GM21737 (cell line): ENCODE data around the gene B3GALT6.
A peak's percentile ranks its signal among the peaks of the same experiment; 100 is the strongest.

ENCODE experiments used
- ATAC-seq: cut with Tn5 transposase; IDR thresholded peaks from one replicate; pipeline ENCODE4 v1.9.1; 2021; ENCODE audit warnings: mild to moderate bottlenecking, moderate library complexity; ENCODE audit not compliant: unreplicated experiment

The B3GALT6 gene

DNA sequence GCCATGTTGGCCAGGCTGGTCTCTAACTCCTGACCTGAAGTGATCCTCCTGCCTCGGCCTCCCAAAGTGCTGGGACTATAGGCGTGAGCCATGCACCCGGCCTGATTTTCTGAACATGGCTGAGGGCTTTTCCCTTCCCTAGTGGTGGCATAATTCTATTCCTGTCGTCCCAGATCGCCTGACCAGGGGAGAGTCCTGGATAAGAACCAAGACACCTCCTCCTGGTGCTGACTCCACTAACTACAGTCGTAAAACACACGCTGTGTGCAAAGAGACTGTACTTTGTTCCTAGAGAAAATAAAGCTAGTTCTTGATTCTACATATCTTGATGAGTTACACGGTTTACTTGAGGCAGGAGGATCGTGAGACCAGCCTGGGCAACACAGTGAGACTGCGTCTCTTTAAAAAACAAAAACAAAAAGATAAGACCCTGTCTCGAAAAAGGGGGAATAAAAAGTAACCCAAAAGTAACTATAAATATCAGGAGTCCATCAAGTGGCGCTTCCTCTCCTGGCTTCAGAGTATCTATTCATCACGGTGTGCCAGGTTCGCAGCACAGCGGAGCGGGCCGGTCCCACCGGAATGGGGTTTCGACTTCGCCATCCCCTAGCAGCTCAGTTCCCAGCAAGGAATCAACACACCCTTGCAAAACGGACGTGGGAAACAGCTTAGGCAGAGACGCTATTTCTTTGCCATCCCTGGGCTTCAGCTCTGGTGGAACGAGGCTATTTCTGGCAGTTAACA lies 1.2 kb upstream of the B3GALT6 start:
- ATAC-seq, result no peak

DNA sequence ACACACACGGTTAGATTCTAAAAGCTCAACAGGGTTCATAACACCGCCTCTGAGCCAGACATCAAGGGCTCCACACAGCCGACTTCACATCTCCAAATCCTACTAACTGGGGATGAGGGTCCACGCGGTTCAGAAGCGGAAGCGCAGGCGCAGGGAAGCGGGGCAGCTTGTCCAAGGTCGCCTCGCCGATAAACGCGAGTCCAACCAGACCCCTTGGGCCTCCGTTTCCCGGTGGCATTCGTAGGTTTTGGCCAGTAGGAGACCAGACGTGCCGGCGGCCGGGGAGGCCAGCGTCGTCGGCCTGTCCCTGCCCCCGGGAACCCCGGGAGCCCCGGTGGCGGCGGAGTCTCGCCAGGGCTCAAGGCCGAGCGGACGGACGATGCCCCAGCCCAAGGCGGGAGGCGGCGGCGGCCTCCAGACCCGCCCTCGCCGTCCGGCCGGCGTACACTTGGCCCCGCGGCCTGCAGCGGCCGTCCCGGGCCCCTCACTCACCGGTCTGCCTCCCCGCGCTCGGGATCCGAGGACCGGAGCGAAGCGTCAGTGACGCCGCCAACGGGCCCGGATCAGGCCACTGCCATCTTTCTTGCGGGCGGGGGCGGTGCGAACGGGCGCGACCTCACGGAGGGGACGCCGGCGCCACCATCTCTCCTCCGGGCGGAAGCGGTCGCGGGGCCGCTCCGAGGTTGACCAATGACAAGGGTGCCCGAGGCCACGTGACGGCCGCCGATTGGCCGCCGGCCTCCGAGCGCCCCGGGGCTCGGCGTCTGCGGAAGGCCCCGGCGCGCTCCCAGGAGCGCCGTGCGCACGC lies 433 bp upstream of the B3GALT6 start, which contains the start of gene SDF4:
Gene SDF4, minus strand, starts transcription at position 602 of the 808 bp plus-strand sequence. CDS start 3,229 bp downstream, outside the sequence.
- ATAC-seq, result peak; percentile 85

DNA sequence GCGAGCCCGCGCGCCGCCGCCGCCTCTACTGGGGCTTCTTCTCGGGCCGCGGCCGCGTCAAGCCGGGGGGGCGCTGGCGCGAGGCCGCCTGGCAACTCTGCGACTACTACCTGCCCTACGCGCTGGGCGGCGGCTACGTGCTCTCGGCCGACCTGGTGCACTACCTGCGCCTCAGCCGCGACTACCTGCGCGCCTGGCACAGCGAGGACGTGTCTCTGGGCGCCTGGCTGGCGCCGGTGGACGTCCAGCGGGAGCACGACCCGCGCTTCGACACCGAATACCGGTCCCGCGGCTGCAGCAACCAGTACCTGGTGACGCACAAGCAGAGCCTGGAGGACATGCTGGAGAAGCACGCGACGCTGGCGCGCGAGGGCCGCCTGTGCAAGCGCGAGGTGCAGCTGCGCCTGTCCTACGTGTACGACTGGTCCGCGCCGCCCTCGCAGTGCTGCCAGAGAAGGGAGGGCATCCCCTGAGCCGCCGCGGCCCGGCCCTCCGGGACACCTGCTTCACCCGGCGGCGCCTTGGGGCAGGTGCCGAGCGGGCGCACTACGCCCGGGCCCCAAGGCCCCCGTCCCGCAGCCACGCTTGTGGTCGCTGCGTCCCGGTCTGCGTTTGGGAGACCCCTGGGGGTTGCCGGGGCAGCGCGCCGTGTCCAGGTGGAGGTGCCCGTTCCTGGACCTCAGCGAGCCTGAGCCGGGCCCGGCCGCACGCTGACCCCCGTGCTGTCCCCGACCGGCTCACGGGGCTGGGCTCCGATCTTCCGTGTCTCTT lies 944 bp downstream of the B3GALT6 start:
- ATAC-seq, result no peak

DNA sequence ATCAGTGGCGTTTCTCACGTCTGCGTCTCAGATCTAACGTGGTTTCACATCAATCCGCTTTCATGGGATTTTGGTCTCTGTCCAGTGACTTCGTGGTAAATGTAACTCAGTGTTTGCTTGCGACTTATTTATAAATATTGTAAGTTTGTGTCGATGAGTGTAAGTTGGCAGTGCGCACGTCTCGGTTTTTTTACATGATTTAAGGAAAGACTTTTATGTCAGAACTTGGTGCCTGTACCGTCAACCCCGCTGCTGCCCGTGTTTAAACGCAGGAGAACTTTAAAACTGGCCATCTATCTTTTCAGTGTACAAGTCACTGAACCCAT lies 1.5 kb downstream of the B3GALT6 start:
- no peak for ATAC-seq

DNA sequence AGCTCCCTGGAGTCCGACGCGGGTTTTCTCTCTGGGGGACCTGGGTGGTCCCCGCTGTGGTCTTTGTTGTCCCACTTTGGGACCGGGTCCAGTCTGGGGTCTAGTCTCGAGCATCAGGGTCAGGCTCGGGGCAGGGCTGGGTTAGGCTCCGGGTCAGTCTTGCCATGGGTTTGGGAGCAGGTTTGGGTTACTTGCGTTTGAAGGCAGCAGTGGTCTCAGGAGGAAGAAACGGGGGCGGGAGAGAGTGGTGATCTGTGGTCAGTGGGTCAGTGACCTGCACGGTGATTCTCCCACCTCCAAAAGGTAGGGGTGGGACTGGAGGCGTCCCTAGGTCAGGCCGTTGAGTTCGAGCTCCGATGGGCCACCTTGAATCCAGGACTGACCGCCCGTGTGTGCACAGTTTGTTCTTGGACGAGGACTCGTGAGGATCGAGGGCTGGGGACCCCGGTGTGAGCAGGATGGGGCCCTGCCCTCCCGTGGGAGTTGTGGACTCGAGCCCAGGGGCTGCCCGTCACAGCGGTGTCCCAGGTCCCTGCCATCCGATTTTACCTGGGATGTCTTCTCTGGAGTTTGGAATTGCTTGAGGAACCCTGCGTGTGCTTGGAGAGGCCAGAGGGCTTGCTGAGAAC lies 2.3 kb downstream of the B3GALT6 start:
- ATAC-seq, result no peak

DNA sequence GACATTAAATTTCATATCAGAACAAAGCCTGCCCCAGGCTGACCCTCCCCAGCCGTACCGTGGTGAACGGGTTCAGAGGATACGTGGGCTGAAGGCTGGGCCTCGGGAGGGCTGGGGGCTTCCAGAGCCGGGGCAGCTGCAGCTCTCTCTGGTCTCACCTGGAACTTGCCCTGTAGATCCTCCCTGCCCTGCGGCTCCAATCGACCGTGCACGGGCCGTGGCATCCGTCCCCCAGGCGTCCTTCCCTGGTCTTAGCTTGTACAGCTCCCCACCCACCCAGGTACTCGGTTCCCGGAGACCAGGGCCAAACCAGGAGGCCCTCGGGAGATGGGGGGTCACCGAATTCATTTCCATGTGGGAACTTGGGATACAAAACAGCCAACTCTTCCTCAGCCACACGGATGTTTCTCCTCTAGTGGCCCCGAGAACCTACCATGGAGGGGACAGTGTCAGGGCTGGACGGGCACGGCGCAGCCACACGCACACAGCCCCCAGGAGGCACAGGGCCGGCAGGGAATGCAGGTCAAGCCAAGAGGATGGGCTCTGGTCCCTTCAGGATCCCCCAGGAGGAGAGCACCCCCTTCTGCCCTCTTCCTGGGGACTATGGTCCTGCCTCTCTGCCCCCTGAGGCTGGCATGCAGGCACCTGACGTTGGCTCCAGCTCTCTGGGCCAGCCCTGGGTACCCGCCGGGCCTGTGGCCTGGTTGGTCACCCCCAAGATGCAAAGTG lies 3.1 kb downstream of the B3GALT6 start:
- ATAC-seq, result no peak

DNA sequence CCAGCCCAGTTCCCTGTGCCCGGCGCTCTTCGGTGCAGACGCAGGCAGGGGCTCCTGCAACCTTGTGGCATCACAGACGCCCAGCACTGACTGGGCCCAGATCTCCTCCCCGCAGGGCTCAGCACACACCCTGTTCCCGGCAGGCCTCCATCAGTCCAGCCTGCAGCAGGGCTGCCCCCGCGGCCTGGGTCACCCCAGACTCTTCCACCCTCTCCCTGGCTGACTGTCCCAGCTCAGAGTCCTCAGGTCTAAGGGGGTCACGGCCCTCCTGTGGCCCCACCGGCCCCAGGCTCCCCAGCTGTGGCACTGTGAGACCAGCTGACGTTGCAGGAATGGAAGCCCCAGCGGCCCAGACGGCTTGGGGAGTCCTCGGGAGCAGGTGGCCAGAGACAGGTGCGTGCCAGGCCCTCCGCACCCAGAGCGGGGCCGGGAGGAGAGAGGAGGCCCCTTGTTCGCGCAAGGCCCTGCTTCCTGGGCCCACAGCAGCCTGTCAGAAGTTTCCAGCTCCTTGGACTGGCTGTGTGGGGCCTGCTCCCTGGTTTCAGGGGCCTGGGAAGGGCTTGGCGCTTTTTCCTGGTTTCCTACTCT lies 4.2 kb downstream of the B3GALT6 start:
- no peak for ATAC-seq

DNA sequence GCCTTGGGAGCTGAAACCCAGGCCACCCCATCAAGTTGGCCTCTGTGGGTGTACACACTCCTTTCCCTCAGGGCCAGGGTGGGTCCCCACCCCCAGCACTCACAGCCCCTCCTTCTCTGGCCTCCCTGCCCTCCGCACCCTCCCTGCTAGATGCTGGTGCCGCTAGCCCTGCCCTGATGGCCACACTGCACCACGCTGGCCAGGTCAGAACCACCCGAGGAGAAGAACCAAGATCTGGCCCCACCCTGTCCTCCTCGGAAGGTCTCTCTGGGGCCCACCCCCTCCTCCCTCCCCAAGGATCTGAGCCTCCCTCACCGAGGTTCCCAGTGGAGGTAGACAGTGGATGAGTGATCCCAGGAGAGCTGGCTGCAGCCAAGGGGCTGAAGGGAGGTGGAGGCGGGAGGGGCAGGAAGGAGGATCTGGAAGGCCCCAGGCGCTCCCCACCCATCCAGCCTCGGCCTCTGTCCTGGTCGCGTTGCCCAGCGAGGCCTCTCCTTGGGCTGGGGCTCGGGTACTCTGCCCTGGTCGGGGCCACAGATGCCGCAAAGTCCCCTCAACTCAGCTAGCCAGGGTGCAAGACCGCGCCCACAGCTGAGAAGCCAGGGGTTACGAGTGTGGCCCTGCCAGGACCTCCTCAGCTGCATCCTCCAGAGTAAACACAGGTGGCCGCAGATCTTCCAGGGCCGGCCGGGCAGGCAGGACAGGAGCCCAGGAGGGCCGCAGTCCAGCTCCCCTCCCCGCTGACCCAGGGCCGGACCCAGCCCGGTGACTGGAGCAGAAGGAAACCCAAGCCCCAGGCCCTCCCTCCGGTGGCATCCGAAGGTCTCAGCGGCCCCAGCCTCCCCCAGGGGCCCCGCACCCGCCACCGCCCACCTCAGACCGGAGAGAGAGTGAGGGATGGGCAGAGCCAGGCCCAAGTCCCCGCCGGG lies 5.2 kb downstream of the B3GALT6 start:
- ATAC-seq, result no peak

DNA sequence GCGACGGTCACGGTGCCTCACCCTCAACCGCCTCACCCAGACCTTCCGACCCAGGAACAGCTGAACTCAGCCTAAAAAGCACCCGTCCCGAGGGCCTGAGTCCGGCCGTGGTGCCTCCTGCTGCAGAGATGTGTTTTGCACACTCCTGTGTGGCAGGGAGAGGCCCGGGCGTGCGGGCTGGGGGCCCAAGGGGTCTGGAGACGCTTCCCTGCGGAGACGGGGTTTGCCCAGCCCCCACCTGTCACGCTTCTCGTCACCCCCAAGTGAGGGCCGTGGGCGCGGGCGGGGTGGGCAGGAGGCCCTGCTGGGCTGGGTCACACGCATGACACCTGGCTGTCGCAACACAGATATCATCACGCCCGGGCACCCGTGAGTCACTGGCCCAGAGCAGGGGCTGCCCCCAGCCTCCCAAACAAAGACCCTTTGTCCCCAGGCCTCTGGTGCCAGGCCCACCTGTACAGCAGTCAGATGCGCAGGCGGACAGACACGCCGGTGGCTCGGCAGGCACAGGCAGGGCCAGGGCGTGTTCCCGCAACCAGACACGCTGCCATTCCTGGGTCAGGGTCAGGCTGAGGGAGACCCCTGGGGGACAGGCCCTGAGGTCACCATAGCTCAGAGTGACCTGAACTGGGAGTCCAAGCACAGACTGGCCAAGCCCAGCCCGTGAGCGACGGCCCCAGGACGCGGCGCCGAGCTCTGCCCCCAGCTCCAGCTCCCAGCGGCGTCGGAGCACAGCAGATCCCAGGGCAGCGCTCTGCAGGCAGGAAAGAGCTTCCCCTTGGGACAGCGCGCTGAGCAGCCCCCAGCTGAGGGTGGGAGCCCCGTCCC lies 6.1 kb downstream of the B3GALT6 start:
- ATAC-seq, result no peak

DNA sequence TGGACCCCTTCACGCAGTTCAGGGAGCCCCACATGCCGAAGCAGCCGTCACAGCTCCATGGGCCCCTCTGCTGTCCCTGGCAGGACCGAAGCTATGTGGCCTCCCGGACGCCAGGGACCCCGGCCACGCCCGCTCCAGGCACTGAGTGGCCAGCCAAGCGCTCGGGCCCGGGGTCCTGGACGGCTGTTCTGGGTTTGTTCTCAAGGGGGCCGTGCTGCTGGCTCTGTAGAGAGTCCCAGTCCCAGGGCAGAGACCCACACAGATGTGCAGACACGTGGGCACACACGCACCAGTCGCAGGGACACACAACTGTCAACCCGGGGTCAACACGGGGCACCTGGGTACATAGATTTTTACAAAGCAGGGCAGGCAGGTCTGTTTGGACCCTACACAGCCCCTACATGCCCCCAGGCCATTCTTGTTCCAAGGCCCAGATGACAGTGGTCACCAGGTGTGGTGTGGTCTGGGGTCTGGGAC lies 6.7 kb downstream of the B3GALT6 start:
- no peak for ATAC-seq

DNA sequence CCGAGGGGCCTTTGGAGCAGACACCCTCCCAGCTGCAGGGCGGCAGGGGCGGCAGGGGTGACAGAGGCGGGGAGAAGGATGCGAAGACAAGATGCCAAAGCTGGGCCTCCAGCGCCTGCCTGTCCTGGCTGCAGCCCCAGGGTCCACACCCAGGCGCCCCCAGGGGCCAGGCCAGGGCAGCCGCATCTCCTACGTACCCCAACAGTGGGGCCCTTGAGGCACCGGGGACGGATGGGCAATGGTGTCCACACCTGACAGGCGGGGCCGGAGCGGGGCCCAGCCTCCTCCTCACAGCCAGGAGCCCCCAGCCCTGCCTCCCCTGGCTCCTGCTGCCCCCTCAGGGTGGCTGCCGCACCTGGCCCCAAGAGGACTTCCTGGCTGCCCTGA lies 7.2 kb downstream of the B3GALT6 start:
- no peak for ATAC-seq

DNA sequence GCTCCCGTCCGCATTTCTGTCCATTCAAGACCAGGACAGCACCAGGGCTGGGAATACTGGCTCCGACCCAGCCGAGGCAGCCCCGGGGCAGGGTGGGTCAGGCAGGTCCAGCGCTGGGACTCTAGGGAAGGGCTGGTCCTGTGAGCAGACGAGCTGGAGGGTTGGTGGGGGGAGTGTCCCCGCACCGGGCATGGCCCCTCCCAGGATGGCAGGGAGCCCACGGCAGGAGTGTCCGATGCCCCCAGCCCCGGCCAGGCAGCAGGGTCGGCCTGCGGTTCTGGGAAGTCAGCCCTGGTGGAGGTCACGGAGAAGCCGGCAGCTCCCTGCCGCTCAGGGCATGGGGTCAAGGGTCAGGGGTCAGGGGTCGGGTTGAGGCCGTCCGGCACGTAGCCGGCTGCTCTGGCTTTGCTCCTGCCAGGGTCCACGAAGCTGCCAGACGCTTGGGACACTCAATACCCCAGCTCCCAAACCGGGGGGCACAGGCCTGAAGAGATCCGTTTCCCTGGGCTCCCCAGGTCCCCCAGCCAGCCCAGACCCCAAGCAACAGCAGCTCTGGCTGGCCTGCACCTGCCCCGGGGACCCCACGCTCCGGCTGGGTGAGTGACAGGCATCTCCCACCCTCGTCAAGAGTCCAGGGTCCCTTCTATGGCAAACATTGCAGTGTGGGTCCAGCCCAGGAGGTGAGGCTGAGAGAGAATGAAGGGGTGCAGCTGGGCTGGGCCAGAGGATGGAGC lies 7.7 kb downstream of the B3GALT6 start:
- no peak for ATAC-seq

DNA sequence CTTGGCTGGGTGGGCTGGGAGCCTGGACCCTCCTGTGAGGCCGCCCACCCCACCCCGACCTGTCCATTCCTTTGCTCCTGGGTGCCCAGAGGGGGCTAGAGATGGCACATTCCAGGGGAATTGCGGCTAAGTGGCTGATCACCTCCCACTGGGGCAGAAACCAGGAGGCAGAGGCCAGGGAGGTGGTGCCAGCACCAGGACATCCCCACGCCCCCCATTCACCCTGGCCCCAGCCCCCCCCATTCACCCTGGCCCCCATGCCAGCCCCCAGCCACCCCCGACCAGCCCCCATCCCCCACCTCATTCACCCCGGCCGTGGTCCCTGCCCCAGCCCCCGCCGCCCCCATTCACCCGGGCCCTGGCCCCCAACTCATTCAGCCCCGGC lies 8.3 kb downstream of the B3GALT6 start:
- no peak for ATAC-seq

DNA sequence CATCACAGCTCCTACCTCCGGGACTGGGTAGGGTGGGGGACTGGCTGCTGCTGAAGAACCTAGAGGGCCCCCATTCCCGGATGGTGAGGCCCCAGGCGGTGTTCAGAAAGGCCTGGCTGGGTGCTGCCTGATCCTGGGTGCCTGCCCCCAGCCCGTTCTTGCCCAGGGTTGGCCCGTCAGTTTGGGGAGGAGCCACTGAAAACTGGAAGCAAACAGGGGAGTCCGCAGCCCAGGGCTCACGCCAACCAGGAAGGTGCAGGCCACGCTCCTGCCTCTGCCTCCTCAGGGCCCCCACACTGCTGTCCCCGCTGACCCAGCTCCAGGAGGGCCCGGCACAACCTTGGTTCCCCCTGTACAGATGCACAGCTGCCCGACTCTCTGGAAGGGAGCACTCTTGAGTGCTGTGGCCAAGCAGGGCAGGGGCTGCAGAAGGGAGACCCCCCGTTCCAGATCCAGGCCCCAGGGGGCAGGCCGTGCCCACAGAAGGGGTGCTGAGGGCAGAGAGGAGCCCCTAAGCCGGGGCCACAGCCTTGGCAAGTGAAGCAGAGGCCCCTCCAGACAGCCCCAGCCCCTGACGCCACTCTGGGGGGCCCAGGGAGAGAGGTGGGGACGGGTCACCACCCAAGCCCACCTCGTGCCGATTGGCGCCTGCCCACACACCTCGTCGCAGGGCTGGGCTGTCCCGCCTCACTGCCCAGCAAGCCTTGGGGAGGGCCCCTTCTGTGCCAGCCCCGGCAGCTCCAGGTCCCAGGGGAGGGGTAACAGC lies 9.0 kb downstream of the B3GALT6 start:
- ATAC-seq, result no peak

DNA sequence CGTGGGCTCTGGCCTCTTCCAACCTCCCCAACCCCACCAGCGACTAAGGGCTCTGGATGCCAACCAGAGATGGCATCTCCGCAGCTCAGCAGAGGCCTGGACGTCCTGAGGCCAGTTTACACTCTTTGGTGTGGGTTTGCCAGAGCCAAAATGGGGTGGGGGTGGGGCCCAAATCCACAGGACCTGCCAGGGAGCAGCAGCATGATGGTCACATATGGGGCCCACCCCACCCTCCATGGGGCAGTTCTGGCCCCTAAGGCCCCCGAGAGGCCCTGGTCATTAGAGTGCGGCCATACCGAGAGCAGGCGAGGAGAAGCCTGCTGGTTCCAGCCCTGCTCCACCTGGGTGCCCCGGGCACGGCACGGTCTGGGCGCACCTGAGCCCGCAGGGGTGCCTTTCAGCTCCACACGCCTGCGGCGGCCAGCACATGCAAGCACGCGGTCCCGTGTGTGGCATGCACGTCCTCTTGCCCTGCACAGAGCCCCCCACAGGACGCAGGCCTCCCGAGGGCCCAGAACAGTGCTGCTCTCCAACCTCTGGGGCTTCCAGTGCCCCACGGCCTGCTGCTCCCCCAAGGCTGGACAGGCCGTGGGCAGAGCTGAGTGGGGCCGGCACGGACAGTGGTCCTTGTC lies 9.7 kb downstream of the B3GALT6 start:
- ATAC-seq, result no peak
